Thyroid gland (tissue), 4 donors: ENCODE results near the gene PTP4A1. TPM values are rescaled to one million over a fixed set of nuclear protein-coding genes. Genes with fewer than 3 reads are reported as not detected.
"Not testable (repeated sequence)": the region's sequence is repeated elsewhere in the genome, so short reads cannot be mapped to it uniquely, and the experiment has no call there.

Source experiments
- DNase-seq, 2 donors: peaks; one replicate each; pipeline ENCODE4 v3.0.0-alpha.2; 2019
- H3K27ac ChIP-seq, 3 donors: fragments of 200-600 bp; sonication (generic); 1 replicate in 2 of 3; 2 replicates in 1 of 3; pipeline ENCODE4 v1.5.1; 2016 to 2019; ENCODE audit warnings: mild to moderate bottlenecking in 1 of 3, moderate library complexity in 1 of 3
- H3K27me3 ChIP-seq: fragments of 200-600 bp; sonication (generic); one replicate; pipeline ENCODE4 v1.5.1; 2019
- H3K36me3 ChIP-seq, 2 donors: fragments of 200-600 bp; sonication (generic); one replicate each; pipeline ENCODE4 v1.5.1; 2016 to 2019
- H3K4me1 ChIP-seq, 2 donors: fragments of 200-600 bp; sonication (generic); one replicate each; pipeline ENCODE4 v1.5.1; 2017 to 2019
- H3K4me3 ChIP-seq, 3 donors: fragments of 200-600 bp; sonication (generic); replicated peaks in 1 of 3; 1 replicate in 2 of 3; 2 replicates in 1 of 3; pipeline ENCODE4 v1.5.1; 2016; ENCODE audit warnings: mild to moderate bottlenecking in 1 of 3
- H3K9me3 ChIP-seq: fragments of 200-600 bp; sonication (generic); one replicate; pipeline ENCODE4 v1.5.1; 2017
- CTCF ChIP-seq, 6 experiments: fragments of 200-600 bp in 3 of 6; fragments of 450-650 bp in 3 of 6; sonication (generic) in 3 of 6; IDR thresholded peaks; one replicate each; pipeline ENCODE4 v1.5.1; 2016 to 2019; ENCODE audit warnings: antibody characterized with exemption in 6 of 6, mild to moderate bottlenecking in 2 of 6, inconsistent platforms in 1 of 6, moderate library complexity in 1 of 6
- POLR2A ChIP-seq, 2 donors: fragments of 450-650 bp; IDR thresholded peaks; one replicate each; pipeline ENCODE4 v1.6.1; 2017; ENCODE audit warnings: antibody characterized with exemption in 2 of 2, mild to moderate bottlenecking in 2 of 2, moderate library complexity in 1 of 2
- WGBS, 2 donors: methylation state at CpG; one replicate each; pipeline ENCODE4 v1.1.5; 2017; 5-methylcytosine and 5-hydroxymethylcytosine counted together
- intact Hi-C: fragments of 100-400 bp; cut with DNase I; formaldehyde crosslinking; loops from one replicate; pipeline ENCODE4 v1.15.1; 2023
- total RNA-seq, 4 donors: library from RNA; depleted of rRNA; stranded (reverse); fragments of >200 nt; gene quantifications; one replicate each; pipeline ENCODE4 v1.2.3, GENCODE V29; 2016

Gene PTP4A1
- 10 to 100 TPM; 28.3 to 56.8 (median 33.2) TPM for total RNA-seq

- Histone ChIP-seq H3K4me3 (peak within 1 kb of the TSS; percentile 82 to 95 (median 83)), H3K27me3 (no peaks in the 10 kb centered on the region), H3K36me3 (peaks cover 3 to 9% of the 10 kb centered on the region in 2 donors), H3K27ac (peak within 1 kb of the TSS; percentile 99 to 100 (median 100)), H3K9me3 (no peaks in the 10 kb centered on the region), H3K4me1 (peaks cover 12 to 16% of the 10 kb centered on the region in 2 donors)
- peak; percentile 98 for DNase-seq
- 1 to 2% methylated on average over 15 to 35 of the region's 73 CpGs for WGBS, 2 donors
- intact Hi-C loops: no loop called here
- TF ChIP-seq POLR2A (IDR thresholded peaks at IDR 0.05) (peak; percentile 98 to 100), CTCF (IDR thresholded peaks at IDR 0.05) (no peak)
Measured at GRCh38 chr6:63572044-63572746, at the start of gene PTP4A1, which contains the start of gene LOC128125822. Gene PTP4A1, plus strand, starts transcription at chr6:63572480. Its CDS starts 4,401 bp downstream, at chr6:63576881. Gene LOC128125822, plus strand, starts transcription at chr6:63572480.

GRCh38 chr6:63522911-63523287, 49.4 kb upstream of the PTP4A1 start:
- H3K27me3 ChIP-seq, intact Hi-C loops, H3K4me3 ChIP-seq, H3K4me1 ChIP-seq, H3K36me3 ChIP-seq, H3K27ac ChIP-seq, H3K9me3 ChIP-seq, DNase-seq: not testable (repeated sequence)
- 89 to 92% methylated on average over 7 of the region's 7 CpGs for WGBS, 2 donors

- no peak overlapping the region for H3K27ac ChIP-seq
- DNase-seq: no peak
- intact Hi-C loops: no loop called here
- WGBS, 2 donors: 94 to 97% methylated on average over 4 of the region's 4 CpGs
- no peaks in the 10 kb centered on the region for H3K27me3 ChIP-seq
- H3K4me3 ChIP-seq: no peak overlapping the region
- H3K4me1 ChIP-seq: peaks cover 0 to 4% of the 10 kb centered on the region in 2 donors
- H3K36me3 ChIP-seq: no peaks in the 10 kb centered on the region
- TF ChIP-seq POLR2A (IDR thresholded peaks at IDR 0.05) (no peak), CTCF (IDR thresholded peaks at IDR 0.05) (no peak)
- H3K9me3 ChIP-seq: no peaks in the 10 kb centered on the region
Measured at GRCh38 chr6:63523630-63524029, 48.6 kb upstream of the PTP4A1 start.

GRCh38 chr6:63525186-63525878, 46.9 kb upstream of the PTP4A1 start:
- H3K9me3 ChIP-seq: no peaks in the 10 kb centered on the region
- no peak overlapping the region for H3K4me3 ChIP-seq
- no peak overlapping the region for H3K27ac ChIP-seq
- WGBS, 2 donors: 78 to 88% methylated on average over 7 of the region's 7 CpGs
- peaks cover 4% of the 10 kb centered on the region in 2 donors for H3K4me1 ChIP-seq
- intact Hi-C loops: no loop called here
- no peaks in the 10 kb centered on the region for H3K36me3 ChIP-seq
- TF ChIP-seq CTCF (IDR thresholded peaks at IDR 0.05): no peak
- no peaks in the 10 kb centered on the region for H3K27me3 ChIP-seq
- DNase-seq: no peak

- Histone ChIP-seq H3K27me3 (no peaks in the 10 kb centered on the region), H3K27ac (no peak overlapping the region), H3K9me3 (no peaks in the 10 kb centered on the region), H3K4me3 (no peak overlapping the region), H3K4me1 (peaks cover 4% of the 10 kb centered on the region in 2 donors), H3K36me3 (no peaks in the 10 kb centered on the region)
- no peak for DNase-seq
- TF ChIP-seq CTCF (IDR thresholded peaks at IDR 0.05) (no peak), POLR2A (IDR thresholded peaks at IDR 0.05) (no peak)
- intact Hi-C loops: no loop called here
Measured at GRCh38 chr6:63526931-63527330, 45.3 kb upstream of the PTP4A1 start.
